ENCODE data around the gene AGBL4.

AGBL4 gene

DNA sequence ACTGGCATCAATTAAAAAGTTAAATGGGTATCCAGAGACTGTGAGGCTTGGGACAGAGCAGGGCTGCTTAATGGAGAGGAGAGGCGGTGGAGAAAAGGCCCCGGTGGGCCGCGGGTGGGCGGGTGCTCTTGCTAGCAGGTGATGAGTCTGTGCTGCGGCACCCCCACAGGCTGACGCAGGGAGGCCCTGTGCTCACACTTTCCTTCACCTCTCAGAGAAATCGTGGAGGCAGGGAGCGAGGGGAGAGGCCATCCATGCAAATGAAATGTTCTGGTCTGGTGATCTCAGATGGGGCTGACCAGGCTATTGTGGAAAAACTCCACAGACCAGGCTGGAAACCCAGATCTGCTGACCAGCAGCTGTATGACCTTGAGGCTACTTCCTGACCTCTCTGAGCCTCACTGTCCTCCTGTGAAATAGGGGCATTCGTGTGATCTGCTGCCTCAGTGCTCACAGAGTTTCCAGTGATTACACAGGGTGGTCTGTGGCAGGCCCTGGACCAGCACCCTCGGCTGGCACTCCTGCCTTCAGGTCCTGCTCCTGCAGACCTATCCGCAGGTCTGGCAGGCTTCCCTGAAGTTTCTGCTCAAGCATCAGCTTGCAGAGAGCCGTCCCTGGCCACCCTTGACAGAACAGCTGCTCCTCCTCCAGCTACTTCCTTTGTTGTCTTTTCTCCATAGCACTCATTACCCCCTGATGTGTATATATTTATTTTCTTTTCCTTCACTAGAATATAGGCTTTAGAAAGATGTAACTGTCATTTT, 1336.3 kb downstream of the AGBL4 start:
- DNase-seq (ENCODE audit: extremely low spot score), result no peak
- POLR2A ChIA-PET, result no interaction called here
- TF ChIP-seq, protein P1, sequence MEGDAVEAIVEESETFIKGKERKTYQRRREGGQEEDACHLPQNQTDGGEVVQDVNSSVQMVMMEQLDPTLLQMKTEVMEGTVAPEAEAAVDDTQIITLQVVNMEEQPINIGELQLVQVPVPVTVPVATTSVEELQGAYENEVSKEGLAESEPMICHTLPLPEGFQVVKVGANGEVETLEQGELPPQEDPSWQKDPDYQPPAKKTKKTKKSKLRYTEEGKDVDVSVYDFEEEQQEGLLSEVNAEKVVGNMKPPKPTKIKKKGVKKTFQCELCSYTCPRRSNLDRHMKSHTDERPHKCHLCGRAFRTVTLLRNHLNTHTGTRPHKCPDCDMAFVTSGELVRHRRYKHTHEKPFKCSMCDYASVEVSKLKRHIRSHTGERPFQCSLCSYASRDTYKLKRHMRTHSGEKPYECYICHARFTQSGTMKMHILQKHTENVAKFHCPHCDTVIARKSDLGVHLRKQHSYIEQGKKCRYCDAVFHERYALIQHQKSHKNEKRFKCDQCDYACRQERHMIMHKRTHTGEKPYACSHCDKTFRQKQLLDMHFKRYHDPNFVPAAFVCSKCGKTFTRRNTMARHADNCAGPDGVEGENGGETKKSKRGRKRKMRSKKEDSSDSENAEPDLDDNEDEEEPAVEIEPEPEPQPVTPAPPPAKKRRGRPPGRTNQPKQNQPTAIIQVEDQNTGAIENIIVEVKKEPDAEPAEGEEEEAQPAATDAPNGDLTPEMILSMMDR (IDR thresholded peaks at IDR 0.05; ENCODE audit: control extremely low read depth, extremely low read depth, low read depth, missing control alignments), result no peak
- CTCF ChIA-PET, result interaction anchor here (1.1 to 22.2 kb wide), 4 partner anchors 6 to 58 kb away, joined by 3 to 281 read pairs (median 142); no protein-coding TSS in a partner anchor

DNA sequence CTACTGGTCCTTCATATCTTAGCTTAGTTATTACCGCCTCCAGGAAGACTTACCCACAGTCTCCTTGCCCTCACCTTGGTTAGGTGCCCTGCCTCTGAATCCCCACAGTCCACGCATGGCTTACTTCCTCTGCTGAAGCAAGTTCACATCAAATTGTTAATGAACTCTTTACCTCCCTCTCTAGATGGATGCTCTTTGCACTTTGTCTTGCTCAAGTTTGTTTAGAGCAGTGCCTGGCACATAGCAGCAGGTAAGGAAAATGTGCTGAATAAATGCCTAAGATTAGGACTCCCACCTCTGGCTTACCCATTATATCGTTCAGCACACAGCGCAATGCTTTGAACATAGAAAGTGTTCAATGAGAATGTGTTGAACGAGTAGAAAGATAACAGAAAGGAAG, 1337.6 kb downstream of the AGBL4 start:
- ChIA-PET POLR2A (no interaction called here), CTCF (interaction anchor here (17.6 to 22.2 kb wide), 2 partner anchors 8 kb away, joined by 281 read pairs; no protein-coding TSS in a partner anchor)
- no peak for DNase-seq (ENCODE audit: extremely low spot score)
- TF ChIP-seq, protein P1 (IDR thresholded peaks at IDR 0.05; ENCODE audit: control extremely low read depth, extremely low read depth, low read depth, missing control alignments), result no peak

DNA sequence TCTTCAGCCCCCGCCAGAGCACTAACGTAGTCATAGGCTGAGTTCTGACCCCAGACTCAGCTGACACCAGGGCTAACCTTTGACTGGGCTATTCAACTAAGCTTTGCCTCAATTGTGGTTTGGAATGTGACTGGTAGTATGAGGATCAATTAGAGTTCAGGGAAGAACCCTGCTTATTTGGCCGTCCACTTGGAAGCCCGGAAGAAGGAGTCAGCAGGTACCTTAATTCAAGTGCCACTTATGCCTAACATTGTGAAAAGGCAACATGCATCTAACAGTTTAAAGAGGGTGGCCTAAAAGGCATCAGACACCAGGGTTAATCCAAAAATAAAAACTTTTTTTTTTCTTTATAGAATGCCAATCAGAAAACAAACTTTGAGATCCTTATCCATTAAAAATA, 1339.4 kb downstream of the AGBL4 start:
- CTCF ChIA-PET, result interaction anchor here (1.3 to 22.2 kb wide), 3 partner anchors 10 to 135 kb away, joined by 3 to 281 read pairs (median 128); no protein-coding TSS in a partner anchor
- DNase-seq (ENCODE audit: extremely low spot score), result no peak
- POLR2A ChIA-PET, result no interaction called here

DNA sequence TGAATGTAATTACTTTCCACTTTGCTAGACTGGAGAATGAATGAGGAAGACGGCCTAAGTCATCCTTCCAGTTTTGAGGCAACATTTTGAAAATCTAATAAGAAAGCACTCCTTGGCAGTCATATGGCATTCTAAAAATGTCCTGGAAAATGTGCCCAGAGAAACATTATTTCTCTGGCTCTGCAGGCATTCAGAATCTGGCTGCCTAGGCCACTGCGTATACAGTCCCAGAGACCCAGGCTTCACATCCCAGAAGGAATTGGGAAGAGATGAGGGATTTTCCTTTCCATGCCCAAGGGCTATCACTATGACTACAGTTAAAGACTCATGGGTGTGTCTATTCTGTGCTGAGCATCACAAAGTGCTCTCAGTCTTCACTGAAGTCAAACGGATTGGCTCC, 1339.9 kb downstream of the AGBL4 start:
- ChIA-PET POLR2A (no interaction called here), CTCF (interaction anchor here (1.3 to 22.2 kb wide), 3 partner anchors 10 to 135 kb away, joined by 3 to 281 read pairs (median 128); no protein-coding TSS in a partner anchor)
- no peak for DNase-seq (ENCODE audit: extremely low spot score)
- TF ChIP-seq, protein P1 (IDR thresholded peaks at IDR 0.05; ENCODE audit: control extremely low read depth, extremely low read depth, low read depth, missing control alignments), result no peak

More for the DNA sequence above, 1339.4 kb downstream of the AGBL4 start:
- TF ChIP-seq, protein P1 (IDR thresholded peaks at IDR 0.05; ENCODE audit: control extremely low read depth, extremely low read depth, low read depth, missing control alignments), result no peak

DNA sequence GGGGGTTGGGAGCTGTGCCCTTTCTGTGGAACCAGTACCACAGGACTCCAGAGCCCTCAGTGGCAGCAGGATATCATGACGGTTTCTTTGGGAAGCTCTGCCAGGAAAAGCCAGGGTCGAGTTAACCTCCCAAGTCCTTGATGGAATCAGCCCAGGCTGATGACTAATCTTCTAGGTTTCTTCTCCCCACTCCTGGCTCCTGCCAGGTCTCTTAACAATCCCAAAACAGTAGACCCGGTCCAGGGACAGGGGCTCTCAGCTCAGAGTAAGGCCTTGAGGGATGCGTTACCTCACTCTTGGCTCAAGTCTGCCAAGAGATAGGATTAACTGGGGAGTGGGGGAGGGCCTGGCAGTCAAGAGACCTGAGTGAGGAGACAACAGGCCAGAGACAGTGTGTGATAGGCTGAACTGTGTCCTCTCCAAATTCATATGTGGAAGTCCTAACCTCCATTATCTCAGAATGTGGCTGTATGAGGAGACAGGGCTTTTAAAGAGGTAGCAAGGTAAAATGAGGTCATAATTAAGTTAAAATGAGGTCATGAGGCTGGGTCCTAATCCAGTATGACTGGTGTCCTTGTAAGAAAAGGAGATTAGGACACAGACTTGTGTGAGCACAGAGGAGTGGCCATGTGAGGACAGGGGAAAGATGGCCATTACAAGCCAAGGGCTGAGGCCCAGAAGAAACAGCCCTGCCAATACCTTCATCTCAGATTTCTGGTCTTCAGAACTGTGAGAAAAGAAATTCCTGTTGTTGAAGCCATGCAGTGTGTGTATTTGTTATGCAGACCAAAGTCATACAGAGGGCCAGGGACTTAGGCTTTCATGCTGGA, 1342.1 kb downstream of the AGBL4 start:
- POLR2A ChIA-PET, result no interaction called here
- TF ChIP-seq, protein P1 (IDR thresholded peaks at IDR 0.05; ENCODE audit: control extremely low read depth, extremely low read depth, low read depth, missing control alignments), result no peak
- CTCF ChIA-PET, result interaction anchor here (8.7 to 22.2 kb wide), 2 partner anchors 12 to 137 kb away, joined by 128 to 281 read pairs; no protein-coding TSS in a partner anchor
- no peak for DNase-seq (ENCODE audit: extremely low spot score)

DNA sequence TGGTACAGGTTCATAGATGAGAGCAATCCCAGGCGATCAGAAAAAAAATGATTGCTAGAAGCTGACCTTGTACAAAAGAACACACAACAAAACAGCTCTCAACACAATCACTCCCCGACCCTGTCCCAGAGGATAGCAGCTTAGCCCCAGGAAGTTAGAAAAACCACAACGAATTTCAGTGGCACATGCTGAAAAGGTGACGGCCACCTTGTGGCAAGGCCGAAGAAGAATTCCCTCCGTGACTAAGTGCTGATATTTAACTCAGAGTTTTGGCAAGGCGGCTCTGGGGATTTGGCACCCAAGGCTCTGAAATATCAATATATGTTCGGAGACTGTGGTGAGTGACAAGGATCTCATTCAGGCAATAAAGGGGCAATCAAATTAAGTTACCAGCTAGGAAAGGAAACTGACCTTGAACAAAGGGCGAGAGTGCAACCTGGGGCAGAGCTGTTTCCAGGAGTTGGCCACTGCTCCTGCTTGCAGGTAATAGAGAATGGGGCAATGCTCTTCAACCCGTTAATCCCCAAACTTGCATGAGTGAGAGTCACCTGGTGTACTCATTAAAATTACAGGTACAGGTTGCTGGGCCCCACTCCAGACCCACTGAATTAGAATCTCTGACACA, 1343.2 kb downstream of the AGBL4 start:
- TF ChIP-seq, protein P1 (IDR thresholded peaks at IDR 0.05; ENCODE audit: control extremely low read depth, extremely low read depth, low read depth, missing control alignments), result no peak
- POLR2A ChIA-PET, result no interaction called here
- no peak for DNase-seq (ENCODE audit: extremely low spot score)
- CTCF ChIA-PET, result interaction anchor here (0.8 to 22.2 kb wide), 4 partner anchors 13 to 139 kb away, joined by 3 to 281 read pairs (median 66); no protein-coding TSS in a partner anchor

All from GM10248 (cell line).